Activated CD4-positive, alpha-beta T cell treated with anti-CD3 and anti-CD28 coated beads for 36 hours (primary cell): ENCODE measurements around the gene HOXA6. TPM values are rescaled to one million over a fixed set of nuclear protein-coding genes. Genes with fewer than 3 reads are reported as not detected.

Source experiments
- ATAC-seq: fragments of 200-7000 bp; cut with Tn5 transposase; one replicate; pipeline ENCODE4 v1.10.0; 2021; ENCODE audit warnings: mild to moderate bottlenecking, moderate library complexity
- CTCF ChIA-PET: fragments of 350-600 bp; sonication (Branson Sonifier 250); formaldehyde crosslinking; loops from one replicate; lab custom pipeline; 2021; ENCODE audit warnings: antibody characterized with exemption; lab: Charles Lee
- POLR2A ChIA-PET: fragments of 350-600 bp; sonication (Branson Sonifier 250); formaldehyde crosslinking; loops from one replicate; lab custom pipeline; 2021; ENCODE audit warnings: antibody characterized with exemption, inconsistent platforms; lab: Charles Lee
- DNase-seq: peaks from one replicate; pipeline ENCODE4 v3.0.0-alpha.2; 2020
- H3K27ac Mint-ChIP-seq: one replicate; pipeline ENCODE4 v1.8.0; 2021; ENCODE audit warnings: mixed read lengths
- H3K27me3 Mint-ChIP-seq: one replicate; pipeline ENCODE4 v1.8.0; 2021; ENCODE audit warnings: mixed read lengths
- H3K36me3 Mint-ChIP-seq: one replicate; pipeline ENCODE4 v1.8.0; 2021; ENCODE audit warnings: low read depth, mixed read lengths
- H3K4me1 Mint-ChIP-seq: one replicate; pipeline ENCODE4 v1.8.0; 2021; ENCODE audit warnings: mixed read lengths
- H3K4me3 Mint-ChIP-seq: one replicate; pipeline ENCODE4 v1.8.0; 2021; ENCODE audit warnings: mild to moderate bottlenecking, moderate library complexity, mixed read lengths
- H3K9me3 Mint-ChIP-seq: one replicate; pipeline ENCODE4 v1.8.0; 2021; ENCODE audit warnings: low read depth, mixed read lengths
- intact Hi-C, 2 experiments: fragments of 100-400 bp; cut with DNase I in 1 of 2; cut with micrococcal nuclease in 1 of 2; formaldehyde crosslinking; loops; one replicate each; pipeline versions ENCODE4 v1.14.2 to v1.15.1; 2022 to 2024; cut with DNase I, micrococcal nuclease
- total RNA-seq, 2 experiments: library from RNA; stranded (reverse); gene quantifications; one replicate each; pipeline ENCODE4 v1.2.3, GENCODE V29; 2021

HOXA6 gene
- total RNA-seq, 2 experiments from 2014 or later = not detected

GRCh38 chr7:27123477-27124053 lies 24.0 kb downstream of the HOXA6 start:
- Mint-ChIP-seq H3K27ac (no peak overlapping the region), H3K9me3 (no peaks in the 10 kb centered on the region), H3K36me3 (no peaks in the 10 kb centered on the region), H3K27me3 (peaks cover 24% of the 10 kb centered on the region), H3K4me3 (no peak overlapping the region), H3K4me1 (no peaks in the 10 kb centered on the region)
- intact Hi-C loops = no loop called here
- POLR2A ChIA-PET = no interaction called here
- DNase-seq = no peak
- ATAC-seq = no peak
- CTCF ChIA-PET = no interaction called here

GRCh38 chr7:27123007-27123476 lies 24.5 kb downstream of the HOXA6 start:
- no peak overlapping the region for H3K27ac Mint-ChIP-seq
- CTCF ChIA-PET = no interaction called here
- H3K4me3 Mint-ChIP-seq = no peak overlapping the region
- intact Hi-C loops = no loop called here
- H3K27me3 Mint-ChIP-seq = peaks cover 23% of the 10 kb centered on the region
- no peaks in the 10 kb centered on the region for H3K36me3 Mint-ChIP-seq
- DNase-seq = no peak
- H3K9me3 Mint-ChIP-seq = no peaks in the 10 kb centered on the region
- POLR2A ChIA-PET = no interaction called here
- ATAC-seq = no peak
- H3K4me1 Mint-ChIP-seq = no peaks in the 10 kb centered on the region

- no peaks in the 10 kb centered on the region for H3K36me3 Mint-ChIP-seq
- no peaks in the 10 kb centered on the region for H3K4me1 Mint-ChIP-seq
- ATAC-seq (no peak), DNase-seq (no peak)
- intact Hi-C loops = no loop called here
- no peaks in the 10 kb centered on the region for H3K9me3 Mint-ChIP-seq
- peaks cover 23% of the 10 kb centered on the region for H3K27me3 Mint-ChIP-seq
- no peak overlapping the region for H3K4me3 Mint-ChIP-seq
- H3K27ac Mint-ChIP-seq = no peak overlapping the region
- POLR2A ChIA-PET = no interaction called here
- CTCF ChIA-PET = no interaction called here
Observed at GRCh38 chr7:27122077-27122910, 25.3 kb downstream of the HOXA6 start.

- H3K36me3 Mint-ChIP-seq = no peaks in the 10 kb centered on the region
- H3K4me1 Mint-ChIP-seq = no peaks in the 10 kb centered on the region
- H3K4me3 Mint-ChIP-seq = no peak overlapping the region
- no peak for DNase-seq
- peaks cover 20% of the 10 kb centered on the region for H3K27me3 Mint-ChIP-seq
- CTCF ChIA-PET = no interaction called here
- H3K9me3 Mint-ChIP-seq = no peaks in the 10 kb centered on the region
- POLR2A ChIA-PET = no interaction called here
- ATAC-seq = no peak
- intact Hi-C loops = no loop called here
- no peak overlapping the region for H3K27ac Mint-ChIP-seq
Observed at GRCh38 chr7:27121684-27122076, 25.9 kb downstream of the HOXA6 start.

- no peak for DNase-seq
- Mint-ChIP-seq H3K4me3 (no peak overlapping the region), H3K27ac (no peak overlapping the region), H3K36me3 (no peaks in the 10 kb centered on the region), H3K27me3 (peaks cover 6% of the 10 kb centered on the region), H3K9me3 (no peaks in the 10 kb centered on the region), H3K4me1 (no peaks in the 10 kb centered on the region)
- intact Hi-C loops = no loop called here
- CTCF ChIA-PET = interaction anchor here (0.7 kb wide), 1 partner anchor 22 kb away, joined by 3 read pairs; no protein-coding TSS in a partner anchor
- ATAC-seq = no peak
- POLR2A ChIA-PET = no interaction called here
Observed at GRCh38 chr7:27119412-27119911, 28.1 kb downstream of the HOXA6 start.

- intact Hi-C loops = no loop called here
- Mint-ChIP-seq H3K4me3 (no peak overlapping the region), H3K4me1 (no peaks in the 10 kb centered on the region), H3K36me3 (no peaks in the 10 kb centered on the region), H3K9me3 (no peaks in the 10 kb centered on the region), H3K27me3 (peaks cover 4% of the 10 kb centered on the region), H3K27ac (no peak overlapping the region)
- ATAC-seq (no peak), DNase-seq (no peak)
- ChIA-PET CTCF (interaction anchor here (0.6 to 0.7 kb wide), 2 partner anchors 8 to 261 kb away, joined by 3 to 4 read pairs; no protein-coding TSS in a partner anchor), POLR2A (no interaction called here)
Observed at GRCh38 chr7:27118580-27118979, 29.0 kb downstream of the HOXA6 start.

GRCh38 chr7:27117887-27118491 lies 29.6 kb downstream of the HOXA6 start:
- DNase-seq (no peak), ATAC-seq (no peak)
- CTCF ChIA-PET = interaction anchor here (0.6 to 0.7 kb wide), 2 partner anchors 9 to 261 kb away, joined by 3 to 4 read pairs; no protein-coding TSS in a partner anchor
- Mint-ChIP-seq H3K9me3 (no peaks in the 10 kb centered on the region), H3K27me3 (peaks cover 6% of the 10 kb centered on the region), H3K4me3 (no peak overlapping the region), H3K27ac (no peak overlapping the region), H3K4me1 (no peaks in the 10 kb centered on the region), H3K36me3 (no peaks in the 10 kb centered on the region)
- POLR2A ChIA-PET = no interaction called here
- intact Hi-C loops = no loop called here

GRCh38 chr7:27116962-27117886 lies 30.4 kb downstream of the HOXA6 start:
- no peaks in the 10 kb centered on the region for H3K36me3 Mint-ChIP-seq
- ATAC-seq = no peak
- no peaks in the 10 kb centered on the region for H3K9me3 Mint-ChIP-seq
- no peak overlapping the region for H3K4me3 Mint-ChIP-seq
- CTCF ChIA-PET = no interaction called here
- no peaks in the 10 kb centered on the region for H3K4me1 Mint-ChIP-seq
- DNase-seq = no peak
- POLR2A ChIA-PET = no interaction called here
- peaks cover 6% of the 10 kb centered on the region for H3K27me3 Mint-ChIP-seq
- H3K27ac Mint-ChIP-seq = no peak overlapping the region
- intact Hi-C loops = no loop called here

- Mint-ChIP-seq H3K4me1 (no peaks in the 10 kb centered on the region), H3K4me3 (no peak overlapping the region), H3K36me3 (no peaks in the 10 kb centered on the region), H3K9me3 (no peaks in the 10 kb centered on the region), H3K27me3 (peaks cover 9% of the 10 kb centered on the region), H3K27ac (no peak overlapping the region)
- POLR2A ChIA-PET = interaction anchor here (0.6 kb wide), 1 partner anchor 762 kb away, joined by 5 read pairs; no protein-coding TSS in a partner anchor
- CTCF ChIA-PET = interaction anchor here (0.8 kb wide), 1 partner anchor 42 kb away, joined by 8 read pairs; no protein-coding TSS in a partner anchor
- ATAC-seq = no peak
- intact Hi-C loops = no loop called here
- no peak for DNase-seq
Observed at GRCh38 chr7:27116031-27116961, 31.3 kb downstream of the HOXA6 start.
